A549 (cell line): ENCODE measurements around the gene KAT8. TPM values are rescaled to one million over a fixed set of nuclear protein-coding genes. Genes with fewer than 3 reads are reported as not detected.

Experiments used
- ATAC-seq, 2 experiments: fragments of 200-7000 bp in 1 of 2; fragments of >200 bp in 1 of 2; cut with Nextera tagmentation in 1 of 2; cut with Tn5 transposase in 1 of 2; 3 replicates each; pipeline versions ENCODE4 v1.8.0 to v1.9.1; 2018 to 2020; ENCODE audit warnings: mild to moderate bottlenecking in 1 of 2, moderate library complexity in 1 of 2
- CTCF ChIA-PET: fragments of 300-600 bp; sonication (Branson Sonifier 250); formaldehyde crosslinking; extraction: SDS; loops from one replicate; lab custom pipeline; 2021; ENCODE audit warnings: antibody characterized with exemption, inconsistent platforms; lab: Yijun Ruan, JAX
- POLR2A ChIA-PET: fragments of 350-600 bp; formaldehyde crosslinking; extraction: SDS; loops from one replicate; lab custom pipeline; 2021; ENCODE audit warnings: antibody characterized with exemption, inconsistent platforms; lab: Yijun Ruan, JAX
- DNase-seq, 2 experiments: peaks; one replicate each; pipeline versions ENCODE4 v3.0.0 to v3.0.0-alpha.2; 2011 to 2016; ENCODE audit warnings: low read depth in 1 of 2, low spot score in 1 of 2
- FAIRE-seq: peaks from 2 replicates; lab custom pipeline; 2011; peaks lifted over from hg19 to GRCh38; lab: Jason Lieb, UNC
- H3K27ac ChIP-seq, 2 experiments: fragments of >200 bp; sonication (Bioruptor Twin); formaldehyde crosslinking; 3 replicates each; pipeline ENCODE4 v1.5.1; 2016 to 2017
- H3K4me1 ChIP-seq: fragments of >200 bp; sonication (Bioruptor Twin); formaldehyde crosslinking; 3 replicates; pipeline ENCODE4 v1.6.1; 2016
- H3K4me2 ChIP-seq: fragments of >200 bp; sonication (Bioruptor Twin); formaldehyde crosslinking; 3 replicates; pipeline ENCODE4 v1.6.1; 2016
- H3K4me3 ChIP-seq: fragments of >200 bp; sonication (Bioruptor Twin); formaldehyde crosslinking; 3 replicates; pipeline ENCODE4 v1.5.1; 2016
- H3K9me3 ChIP-seq: fragments of >200 bp; sonication (Bioruptor Twin); formaldehyde crosslinking; 3 replicates; pipeline ENCODE4 v1.6.1; 2016
- BCL3 ChIP-seq: fragments of >200 bp; sonication (Bioruptor Twin); formaldehyde crosslinking; IDR thresholded peaks from 3 replicates; pipeline ENCODE4 v1.6.1; 2016
- E2F6 ChIP-seq: IDR thresholded peaks from 2 replicates; pipeline ENCODE4 v1.6.1; 2012; ENCODE audit warnings: low read depth, borderline replicate concordance
- EHF ChIP-seq: fragments of 250-450 bp; sonication (Bioruptor Pico); IDR thresholded peaks from 2 replicates; pipeline ENCODE4 v1.5.0; 2020; ENCODE audit warnings: mild to moderate bottlenecking
- EHMT2 ChIP-seq: fragments of 200-600 bp; sonication (generic); IDR thresholded peaks from 2 replicates; pipeline ENCODE4 v1.6.1; 2016; ENCODE audit warnings: antibody characterized with exemption, low read depth, mild to moderate bottlenecking, moderate library complexity
- FOSL2 ChIP-seq, 2 experiments: fragments of 450-650 bp in 1 of 2; fragments of >200 bp in 1 of 2; sonication (Bioruptor Twin) in 1 of 2; formaldehyde crosslinking; IDR thresholded peaks; 2 replicates each; pipeline versions ENCODE4 v1.5.0 to v1.6.1; 2016 to 2020; ENCODE audit warnings: mild to moderate bottlenecking in 1 of 2, moderate library complexity in 1 of 2
- GATA3 ChIP-seq: IDR thresholded peaks from 2 replicates; pipeline ENCODE4 v1.6.1; 2012; ENCODE audit warnings: borderline replicate concordance
- HDAC2 ChIP-seq: fragments of 200-600 bp; sonication (generic); IDR thresholded peaks from 2 replicates; pipeline ENCODE4 v1.6.1; 2016
- HOXB13 ChIP-seq: fragments of 250-450 bp; sonication (Bioruptor Pico); IDR thresholded peaks from 2 replicates; pipeline ENCODE4 v1.5.0; 2020; ENCODE audit warnings: low read depth, mild to moderate bottlenecking, moderate library complexity
- JUNB ChIP-seq: fragments of >200 bp; sonication (Bioruptor Twin); formaldehyde crosslinking; IDR thresholded peaks from 2 replicates; pipeline ENCODE4 v1.6.1; 2016
- KDM5A ChIP-seq: fragments of 200-600 bp; sonication (generic); IDR thresholded peaks from 2 replicates; pipeline ENCODE4 v1.6.1; 2016; ENCODE audit warnings: antibody characterized with exemption, mild to moderate bottlenecking
- MYC ChIP-seq: IDR thresholded peaks from 2 replicates; pipeline ENCODE4 v1.6.1; 2012; ENCODE audit warnings: mild to moderate bottlenecking, inconsistent platforms, low read length, improper control_type of control experiment, borderline replicate concordance
- NR3C1 ChIP-seq: fragments of >200 bp; sonication (Bioruptor Twin); formaldehyde crosslinking; IDR thresholded peaks from 3 replicates; pipeline ENCODE4 v1.6.1; 2017
- PHF8 ChIP-seq: fragments of 200-600 bp; sonication (generic); IDR thresholded peaks from 2 replicates; pipeline ENCODE4 v1.6.1; 2016; ENCODE audit warnings: low read depth, mild to moderate bottlenecking, antibody characterized with exemption, moderate library complexity, borderline replicate concordance
- POLR2AphosphoS2 ChIP-seq: conservative IDR thresholded peaks from 2 replicates; pipeline ENCODE4 v1.6.1; 2012; ENCODE audit warnings: low read length, improper control_type of control experiment, inconsistent platforms
- RCOR1 ChIP-seq: fragments of 150-350 bp; IDR thresholded peaks from 2 replicates; pipeline ENCODE4 v1.6.1; 2014; ENCODE audit warnings: antibody characterized with exemption, low read length, low read depth
- RFX5 ChIP-seq: fragments of 450-650 bp; IDR thresholded peaks from 2 replicates; pipeline ENCODE4 v1.7.1; 2014; ENCODE audit warnings: antibody characterized with exemption, mild to moderate bottlenecking, moderate library complexity
- TFCP2L1 ChIP-seq: fragments of 250-450 bp; sonication (Bioruptor Pico); IDR thresholded peaks from 2 replicates; pipeline ENCODE4 v1.5.0; 2021; ENCODE audit warnings: mild to moderate bottlenecking
- ZFP36 ChIP-seq: fragments of 450-650 bp; IDR thresholded peaks from 2 replicates; pipeline ENCODE4 v1.6.1; 2014; ENCODE audit warnings: borderline replicate concordance; ENCODE audit not compliant: partially characterized antibody
- WGBS: methylation state at CpG from one replicate; pipeline ENCODE4 v1.1.6; 2017; ENCODE audit errors: missing lambda C conversion rate; 5-methylcytosine and 5-hydroxymethylcytosine counted together
- polyA plus RNA-seq, 4 experiments: library from polyadenylated mRNA; depleted of rRNA in 3 of 4; stranded (reverse); fragments of >200 nt; fragmentation: RNase III in 1 of 4; extraction: RNeasy Plus Mini Kit Qiagen cat#74134 plus additional on column Dnase treatment in 1 of 4; gene quantifications; 2 replicates in 3 of 4; 3 replicates in 1 of 4; pipeline ENCODE4 v1.2.3, GENCODE V29; 2011 to 2017
- TF ChIP-seq, protein P1 (sequence below): fragments of 450-650 bp; IDR thresholded peaks from 2 replicates; pipeline ENCODE4 v1.6.1; 2014; ENCODE audit warnings: antibody characterized with exemption
- TF ChIP-seq, protein P2 (sequence below): fragments of 250-450 bp; sonication (Bioruptor Pico); IDR thresholded peaks from 2 replicates; pipeline ENCODE4 v1.5.0; 2020; ENCODE audit warnings: low read depth, mild to moderate bottlenecking, moderate library complexity

KAT8 gene
- polyA plus RNA-seq, 2 of the 4 experiments (the other 2 are of a cell fraction) = 34.4 to 42.2 TPM

GRCh38 chr16:31125844-31126243 is 8.4 kb downstream of the KAT8 start:
- CTCF ChIA-PET = interaction anchor here (1.0 to 20.3 kb wide), 4 partner anchors 9 to 172 kb away, joined by 3 to 166 read pairs (median 4); no protein-coding TSS in a partner anchor
- no peaks in the 10 kb centered on the region for H3K9me3 ChIP-seq
- POLR2A ChIA-PET = interaction anchor here (2.8 kb wide), 1 partner anchor 16 kb away, joined by 9 read pairs; no protein-coding TSS in a partner anchor

DNA sequence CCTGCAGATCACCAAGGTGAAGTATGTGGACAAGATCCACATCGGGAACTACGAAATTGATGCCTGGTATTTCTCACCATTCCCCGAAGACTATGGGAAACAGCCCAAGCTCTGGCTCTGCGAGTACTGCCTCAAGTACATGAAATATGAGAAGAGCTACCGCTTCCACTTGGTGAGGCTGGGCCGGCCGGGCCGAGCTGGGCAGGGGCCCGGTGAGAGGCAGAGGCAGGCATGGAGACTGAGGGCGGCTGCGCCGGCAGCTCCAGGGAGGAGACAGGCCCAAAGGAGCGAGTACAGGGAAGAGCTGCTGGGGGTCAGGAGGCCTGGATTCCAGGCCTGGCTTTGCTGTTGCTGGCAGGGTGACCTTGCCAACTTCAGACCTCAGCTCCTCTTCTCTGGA is 9.7 kb downstream of the KAT8 start:
- no peak overlapping the region for H3K4me2 ChIP-seq
- POLR2A ChIA-PET = interaction anchor here (2.8 to 5.3 kb wide), 2 partner anchors 10 to 15 kb away, joined by 9 to 31 read pairs; partner anchors contain the start of gene KAT8
- H3K4me3 ChIP-seq = no peak overlapping the region
- no peak overlapping the region for H3K27ac ChIP-seq
- WGBS = 92% methylated on average over 10 of the region's 13 CpGs
- no peaks in the 10 kb centered on the region for H3K4me1 ChIP-seq
- DNase-seq (no peak), FAIRE-seq (no peak), ATAC-seq (no peak)
- CTCF ChIA-PET = interaction anchor here (0.9 to 20.3 kb wide), 6 partner anchors 8 to 174 kb away, joined by 3 to 166 read pairs (median 7); partner anchors contain the start of genes HSD3B7 and PRSS8
- no peak for TF ChIP-seq POLR2AphosphoS2
- no peak for TF ChIP-seq HOXB13 (CRISPR knock-in tag)
- TF ChIP-seq, protein P1, sequence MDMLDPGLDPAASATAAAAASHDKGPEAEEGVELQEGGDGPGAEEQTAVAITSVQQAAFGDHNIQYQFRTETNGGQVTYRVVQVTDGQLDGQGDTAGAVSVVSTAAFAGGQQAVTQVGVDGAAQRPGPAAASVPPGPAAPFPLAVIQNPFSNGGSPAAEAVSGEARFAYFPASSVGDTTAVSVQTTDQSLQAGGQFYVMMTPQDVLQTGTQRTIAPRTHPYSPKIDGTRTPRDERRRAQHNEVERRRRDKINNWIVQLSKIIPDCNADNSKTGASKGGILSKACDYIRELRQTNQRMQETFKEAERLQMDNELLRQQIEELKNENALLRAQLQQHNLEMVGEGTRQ = no peak
- no peak for TF ChIP-seq NR3C1
- no peaks in the 10 kb centered on the region for H3K9me3 ChIP-seq

More at GRCh38 chr16:31125844-31126243, 8.4 kb downstream of the KAT8 start:
- H3K4me2 ChIP-seq = no peak overlapping the region
- no peak for TF ChIP-seq BCL3
- TF ChIP-seq RCOR1 = no peak
- no peak for TF ChIP-seq E2F6
- peak; percentile 72 for TF ChIP-seq ZFP36
- TF ChIP-seq RFX5 = no peak
- TF ChIP-seq HOXB13 (CRISPR knock-in tag) = no peak
- TF ChIP-seq EHF = no peak
- TF ChIP-seq, all 56 proteins: peak for 1
- FAIRE-seq = no peak
- no peak for DNase-seq
- Histone ChIP-seq H3K4me1 (no peaks in the 10 kb centered on the region), H3K27ac (no peak overlapping the region), H3K4me3 (no peak overlapping the region)
- WGBS = 86% methylated on average over 3 of the region's 3 CpGs
- no peak for ATAC-seq

DNA sequence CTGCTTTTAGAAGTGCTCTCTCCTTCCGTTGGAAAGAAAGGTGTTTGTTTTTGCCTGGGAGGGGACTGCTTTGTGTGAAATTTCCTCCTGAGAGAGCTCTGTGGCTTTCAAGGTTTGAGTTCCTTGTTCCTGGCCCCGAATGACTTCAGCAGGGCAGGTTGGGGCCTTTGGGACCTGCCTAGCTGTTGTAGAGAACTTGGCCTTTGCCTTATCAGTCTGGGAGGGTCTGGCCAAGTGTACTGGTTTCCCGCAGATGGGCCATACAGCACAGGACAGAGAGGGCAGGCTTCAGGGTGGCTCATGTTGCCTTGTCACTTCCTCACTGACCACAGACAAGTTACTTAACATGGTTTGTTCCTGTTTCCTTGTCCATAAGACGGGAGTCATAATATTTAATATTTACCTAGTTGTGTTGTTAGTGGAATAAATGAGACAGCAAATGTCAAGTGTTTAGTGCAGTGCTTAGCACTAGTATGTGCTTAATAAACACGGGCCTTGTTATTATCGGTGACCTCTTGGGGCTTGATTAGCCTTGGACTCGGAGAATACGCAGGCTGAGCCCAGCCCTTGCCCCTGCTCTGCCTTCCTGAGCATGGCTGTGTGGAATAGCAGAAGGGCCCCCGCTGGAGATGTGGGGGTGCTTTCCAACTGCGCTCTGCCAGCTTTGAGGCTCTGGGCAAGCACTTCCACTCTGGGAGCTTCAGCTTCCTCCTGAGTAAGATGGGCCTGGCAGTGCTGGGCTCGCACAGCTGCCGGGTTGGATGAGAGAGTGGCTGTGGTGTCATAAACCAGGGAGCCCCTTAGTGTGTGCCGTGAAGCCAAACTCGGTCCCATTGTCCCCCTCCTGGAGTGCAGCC is 11.5 kb downstream of the KAT8 start:
- ChIA-PET POLR2A (interaction anchor here (0.7 to 5.3 kb wide), 4 partner anchors 9 to 55 kb away, joined by 3 to 31 read pairs (median 3); partner anchors contain the start of genes KAT8, ZNF646 and ZNF668), CTCF (interaction anchor here (1.0 to 20.3 kb wide), 6 partner anchors 8 to 144 kb away, joined by 3 to 166 read pairs (median 8); partner anchors contain the start of genes FUS and HSD3B7)
- 77% methylated on average over 14 of the region's 14 CpGs for WGBS
- H3K9me3 ChIP-seq = no peaks in the 10 kb centered on the region
- H3K4me3 ChIP-seq = no peak overlapping the region
- H3K4me2 ChIP-seq = no peak overlapping the region
- no peak overlapping the region for H3K27ac ChIP-seq
- peaks cover 2% of the 10 kb centered on the region; the same call in 1 of the 3 replicates for H3K4me1 ChIP-seq
- ATAC-seq (no peak), DNase-seq (no peak), FAIRE-seq (no peak)
- TF ChIP-seq JUNB = no peak
- TF ChIP-seq KDM5A = no peak
- TF ChIP-seq EHMT2 = no peak
- TF ChIP-seq, protein P2, sequence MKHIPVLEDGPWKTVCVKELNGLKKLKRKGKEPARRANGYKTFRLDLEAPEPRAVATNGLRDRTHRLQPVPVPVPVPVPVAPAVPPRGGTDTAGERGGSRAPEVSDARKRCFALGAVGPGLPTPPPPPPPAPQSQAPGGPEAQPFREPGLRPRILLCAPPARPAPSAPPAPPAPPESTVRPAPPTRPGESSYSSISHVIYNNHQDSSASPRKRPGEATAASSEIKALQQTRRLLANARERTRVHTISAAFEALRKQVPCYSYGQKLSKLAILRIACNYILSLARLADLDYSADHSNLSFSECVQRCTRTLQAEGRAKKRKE (CRISPR knock-in tag) = no peak
- TF ChIP-seq HDAC2 = no peak
- no peak for TF ChIP-seq PHF8
- TF ChIP-seq TFCP2L1 (CRISPR knock-in tag) = no peak
- TF ChIP-seq GATA3 = no peak
- no peak for TF ChIP-seq MYC
- TF ChIP-seq FOSL2 (IDR thresholded peaks at IDR 0.05) = no peak
- no peak for TF ChIP-seq FOSL2 (CRISPR knock-in tag; IDR thresholded peaks at IDR 0.05)
- TF ChIP-seq, all 56 proteins: peak for 0
